Measurements from ENCODE around the gene ZNF749. TPM values are rescaled to one million over a fixed set of nuclear protein-coding genes. Genes with fewer than 3 reads are reported as not detected.
"Not testable (repeated sequence)": the region's sequence is repeated elsewhere in the genome, so short reads cannot be mapped to it uniquely, and the experiment has no call there.

ZNF749 gene
- total RNA-seq, 1 donor from 2014 or later, result 20.5 TPM

GRCh38 chr19:57466489-57466888 is 31.4 kb downstream of the ZNF749 start:
- no peak for DNase-seq (ENCODE audit: low spot score)

DNA sequence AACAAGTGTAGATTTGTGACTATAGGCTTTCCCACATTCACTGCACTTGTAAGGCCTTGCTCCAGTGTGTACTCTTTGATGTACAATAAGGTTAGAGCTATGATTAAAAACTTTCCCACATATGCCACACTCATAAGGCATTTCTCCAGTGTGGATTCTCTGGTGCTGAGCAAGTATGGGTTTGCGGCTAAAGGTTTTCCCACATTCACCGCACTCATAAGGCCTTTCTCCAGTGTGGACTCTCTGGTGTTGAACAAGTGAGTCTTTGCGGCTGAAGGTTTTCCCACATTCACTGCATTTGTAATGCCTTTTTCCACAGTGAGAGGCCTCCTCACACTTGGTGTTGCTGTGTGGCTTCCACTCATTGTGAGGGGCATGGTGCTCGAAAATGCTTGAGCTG is 38.5 kb downstream of the ZNF749 start:
- DNase-seq (ENCODE audit: low spot score), result no peak

DNA sequence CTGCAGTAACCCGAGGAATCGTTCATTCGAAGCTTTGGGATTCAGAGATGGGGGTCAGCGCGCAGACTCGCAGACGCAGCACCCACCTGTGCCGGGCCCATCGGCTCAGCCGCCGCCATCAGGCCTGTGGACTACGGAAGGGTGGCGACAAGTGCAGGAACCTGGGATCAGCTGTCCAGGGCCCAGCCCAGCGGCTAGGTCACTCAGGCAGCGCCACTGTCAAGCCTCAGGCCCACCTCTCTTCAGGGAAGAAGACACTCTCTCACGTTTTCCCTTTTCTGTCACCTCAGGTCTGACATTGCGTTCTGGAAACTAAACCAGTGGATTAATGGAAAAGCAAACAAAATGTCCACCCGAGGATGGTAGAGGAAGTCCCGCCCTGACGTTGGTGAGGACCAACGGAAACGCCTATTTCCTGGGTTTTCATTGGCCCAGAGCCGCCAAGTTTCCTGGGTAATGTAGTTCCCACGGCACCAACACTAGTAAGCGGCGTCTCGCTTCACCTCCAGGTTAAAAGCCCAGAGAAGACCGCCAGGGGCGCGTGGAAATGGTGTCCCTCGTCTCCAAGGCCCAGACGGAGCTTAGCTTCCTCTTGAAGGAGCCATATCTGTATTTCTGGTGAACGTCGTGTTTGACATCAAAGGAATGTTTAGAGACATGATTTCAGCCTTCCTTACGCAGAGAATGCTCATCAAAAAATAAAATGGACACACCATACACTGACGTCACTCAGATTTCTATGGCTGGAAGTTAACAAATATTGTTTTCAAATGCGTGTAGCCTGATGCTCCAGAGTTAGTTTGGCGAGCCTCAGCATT is 42.3 kb downstream of the ZNF749 start, which contains the start of gene ZNF772:
TSS of gene ZNF772 (minus strand) at position 376 of the 818 bp plus-strand sequence. CDS start at position 119, 257 bp downstream.
- peak; percentile 90 for DNase-seq (ENCODE audit: low spot score)

GRCh38 chr19:57487477-57488298 is 52.6 kb downstream of the ZNF749 start, which contains the start of gene ZNF419:
ZNF419 (plus strand) TSS chr19:57487750; CDS start chr19:57487951, 201 bp downstream.
- peak; percentile 94 for DNase-seq (ENCODE audit: low spot score)

DNA sequence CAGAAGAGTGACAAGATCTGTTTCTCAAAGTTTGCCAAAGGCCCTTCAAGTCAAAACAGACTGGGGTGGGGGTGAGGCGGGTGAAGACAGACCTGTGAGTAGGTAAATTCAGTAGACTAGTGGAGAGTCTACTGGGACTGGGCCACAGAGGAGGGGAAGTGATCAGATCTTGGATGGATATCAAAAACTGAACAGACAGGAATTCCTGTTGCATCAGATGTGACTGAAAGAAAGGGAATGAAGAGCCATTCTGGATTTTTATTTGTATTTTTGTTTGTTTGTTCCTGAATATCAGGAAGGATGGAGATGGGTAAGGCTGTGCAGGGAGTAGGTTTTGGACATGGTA is 53.1 kb downstream of the ZNF749 start:
- not testable (repeated sequence) for DNase-seq (ENCODE audit: low spot score)

Other genes with a start within 250 kb of the ZNF749 start
- gene ZNF264, start 243.8 kb upstream of the ZNF749 start, total RNA-seq, result 54.8 TPM
- 3.1 TPM for gene AURKC, start 204.3 kb upstream of the ZNF749 start, total RNA-seq
- gene ZNF805, start 194.7 kb upstream of the ZNF749 start, total RNA-seq, result 21.3 TPM
- gene ZNF460, start 154.8 kb upstream of the ZNF749 start, total RNA-seq, result 101 TPM
- gene ZNF543, start 114.9 kb upstream of the ZNF749 start, total RNA-seq, result 11.7 TPM
- gene ZNF304, start 84.1 kb upstream of the ZNF749 start, total RNA-seq, result 13.6 TPM
- 7.6 TPM for gene TRAPPC2B, start 71.8 kb upstream of the ZNF749 start, total RNA-seq
- gene ZNF547, start 71.8 kb upstream of the ZNF749 start, total RNA-seq, result 4.5 TPM
- 23.8 TPM for gene ZNF548, start 45.5 kb upstream of the ZNF749 start, total RNA-seq
- gene ZNF17, start 24.2 kb upstream of the ZNF749 start, total RNA-seq, result 20.3 TPM
- 1.4 TPM for gene VN1R1, start 21.8 kb downstream of the ZNF749 start, total RNA-seq
- 16.9 TPM for gene ZNF772, start 42.2 kb downstream of the ZNF749 start, total RNA-seq
- gene ZNF419, start 52.4 kb downstream of the ZNF749 start, total RNA-seq, result 18.5 TPM
- gene ZNF773, start 64.6 kb downstream of the ZNF749 start, total RNA-seq, result 12.2 TPM
- gene ZNF549, start 92.0 kb downstream of the ZNF749 start, total RNA-seq, result 12.2 TPM
- 16.4 TPM for gene ZNF550, start 124.5 kb downstream of the ZNF749 start, total RNA-seq
- gene ZNF416, start 143.6 kb downstream of the ZNF749 start, total RNA-seq, result 8.6 TPM
- gene ZIK1, start 148.8 kb downstream of the ZNF749 start, total RNA-seq, result 8.1 TPM
- gene ZNF530, start 164.6 kb downstream of the ZNF749 start, total RNA-seq, result 5.3 TPM
- gene ZNF134, start 178.9 kb downstream of the ZNF749 start, total RNA-seq, result 25.0 TPM
- gene ZNF211, start 197.8 kb downstream of the ZNF749 start, total RNA-seq, result 29.7 TPM
- 1.7 TPM for gene ZSCAN4, start 233.6 kb downstream of the ZNF749 start, total RNA-seq
- gene ZNF551, start 246.7 kb downstream of the ZNF749 start, total RNA-seq, result 21.5 TPM

Measured in ureter (tissue), 1 donor.